CD14-positive monocyte (primary cell): Measurements from ENCODE around the gene MRPL21. TPM values are rescaled to one million over a fixed set of nuclear protein-coding genes. Genes with fewer than 3 reads are reported as not detected.

Source experiments
- DNase-seq, 3 donors: peaks; one replicate each; pipeline ENCODE4 v3.0.0-alpha.2; 2011 to 2022
- H2AFZ ChIP-seq: 2 replicates; pipeline ENCODE4 v1.6.0; 2012; ENCODE audit warnings: mild to moderate bottlenecking, low read depth, low read length, inconsistent platforms; ENCODE audit not compliant: insufficient read depth, poor library complexity, severe bottlenecking
- H3K27ac ChIP-seq, 2 donors: 1 replicate in 1 of 2; 2 replicates in 1 of 2; pipeline ENCODE4 v1.5.1; 2012 to 2013; ENCODE audit warnings: low read length in 2 of 2, control low read depth in 1 of 2, inconsistent platforms in 1 of 2, low read depth in 1 of 2, mild to moderate bottlenecking in 1 of 2
- H3K27me3 ChIP-seq, 2 donors: one replicate each; pipeline versions ENCODE4 v1.6.0 to v1.6.1; 2011 to 2013; ENCODE audit warnings: low read length in 2 of 2; ENCODE audit not compliant: control insufficient read depth in 2 of 2, insufficient read depth in 2 of 2
- H3K36me3 ChIP-seq, 2 donors: replicated peaks in 1 of 2; 1 replicate in 1 of 2; 2 replicates in 1 of 2; pipeline versions ENCODE4 v1.5.1 to v1.6.1; 2012 to 2013; ENCODE audit warnings: low read length in 2 of 2, control low read depth in 1 of 2, inconsistent platforms in 1 of 2, mild to moderate bottlenecking in 1 of 2; ENCODE audit not compliant: insufficient read depth in 2 of 2, control insufficient read depth in 1 of 2
- H3K4me1 ChIP-seq, 2 donors: 1 replicate in 1 of 2; 2 replicates in 1 of 2; pipeline versions ENCODE4 v1.5.1 to v1.6.1; 2012 to 2013; ENCODE audit warnings: low read length in 2 of 2, control low read depth in 1 of 2, inconsistent platforms in 1 of 2, mild to moderate bottlenecking in 1 of 2, moderate library complexity in 1 of 2; ENCODE audit not compliant: insufficient read depth in 2 of 2, control insufficient read depth in 1 of 2
- H3K4me2 ChIP-seq: replicated peaks from 2 replicates; pipeline ENCODE3; 2012; ENCODE audit warnings: low read length, moderate library complexity, mild to moderate bottlenecking; ENCODE audit not compliant: poor library complexity, severe bottlenecking; ENCODE audit errors: extremely low read depth
- H3K4me3 ChIP-seq, 3 experiments: fragments of 200-600 bp in 1 of 3; sonication (generic) in 1 of 3; replicated peaks in 1 of 3; 1 replicate in 2 of 3; 2 replicates in 1 of 3; pipeline ENCODE4 v1.5.1; 2011 to 2013; ENCODE audit warnings: low read length in 3 of 3, mild to moderate bottlenecking in 3 of 3, control low read depth in 2 of 3, low read depth in 2 of 3, inconsistent platforms in 1 of 3, moderate library complexity in 1 of 3
- H3K79me2 ChIP-seq: 2 replicates; pipeline ENCODE4 v1.6.0; 2012; ENCODE audit warnings: mild to moderate bottlenecking, control low read depth, inconsistent platforms, low read length, moderate library complexity; ENCODE audit not compliant: insufficient read depth
- H3K9ac ChIP-seq: 2 replicates; pipeline ENCODE4 v1.6.0; 2017; ENCODE audit warnings: low read length, mild to moderate bottlenecking; ENCODE audit not compliant: insufficient read depth, poor library complexity, severe bottlenecking
- H3K9me3 ChIP-seq, 2 donors: replicated peaks in 1 of 2; 1 replicate in 1 of 2; 2 replicates in 1 of 2; pipeline versions ENCODE4 v1.5.1 to v1.6.1; 2012 to 2013; ENCODE audit warnings: low read length in 2 of 2, control low read depth in 1 of 2; ENCODE audit not compliant: control insufficient read depth in 1 of 2, insufficient read depth in 1 of 2
- H4K20me1 ChIP-seq: 2 replicates; pipeline ENCODE4 v1.6.0; 2012; ENCODE audit warnings: mild to moderate bottlenecking, low read length, control low read depth, moderate library complexity; ENCODE audit not compliant: insufficient read depth
- H3K27ac Mint-ChIP-seq, 7 donors: one replicate each; pipeline ENCODE4 v1.8.0; 2020; ENCODE audit warnings: mild to moderate bottlenecking in 7 of 7, mixed read lengths in 7 of 7, moderate library complexity in 6 of 7, inconsistent platforms in 2 of 7
- H3K27me3 Mint-ChIP-seq, 3 donors: one replicate each; pipeline ENCODE4 v1.8.0; 2021 to 2022; ENCODE audit warnings: low read depth in 3 of 3, mild to moderate bottlenecking in 3 of 3, mixed read lengths in 3 of 3, moderate library complexity in 3 of 3, inconsistent platforms in 1 of 3
- H3K36me3 Mint-ChIP-seq, 2 donors: one replicate each; pipeline ENCODE4 v1.8.0; 2020; ENCODE audit warnings: mixed read lengths in 2 of 2, inconsistent platforms in 1 of 2, mild to moderate bottlenecking in 1 of 2
- H3K4me1 Mint-ChIP-seq: one replicate; pipeline ENCODE4 v1.8.0; 2020; ENCODE audit warnings: mild to moderate bottlenecking, mixed read lengths
- H3K4me3 Mint-ChIP-seq, 2 donors: one replicate each; pipeline ENCODE4 v1.8.0; 2020; ENCODE audit warnings: mild to moderate bottlenecking in 2 of 2, mixed read lengths in 2 of 2, moderate library complexity in 1 of 2
- H3K9me3 Mint-ChIP-seq, 7 donors: one replicate each; pipeline ENCODE4 v1.8.0; 2020 to 2022; ENCODE audit warnings: mixed read lengths in 7 of 7, mild to moderate bottlenecking in 6 of 7, moderate library complexity in 6 of 7, inconsistent platforms in 2 of 7
- WGBS: methylation state at CpG from one replicate; pipeline ENCODE4 v1.1.5; 2013; ENCODE audit warnings: missing lambda C conversion rate; ENCODE audit not compliant: insufficient coverage; 5-methylcytosine and 5-hydroxymethylcytosine counted together
- intact Hi-C, 2 donors: fragments of 100-400 bp; cut with micrococcal nuclease; formaldehyde crosslinking; loops; one replicate each; pipeline versions ENCODE4 v1.15.0 to v1.15.1; 2023
- polyA plus RNA-seq, 3 donors: library from polyadenylated mRNA; depleted of rRNA in 1 of 3; unstranded in 2 of 3; stranded (reverse) in 1 of 3; fragments of 300-500 nt in 2 of 3; fragments of >200 nt in 1 of 3; fragmentation: Illumina TruSeq in 2 of 3; gene quantifications; 1 replicate in 2 of 3; 2 replicates in 1 of 3; pipeline ENCODE4 v1.2.3, GENCODE V29; 2012 to 2021
- TF ChIP-seq, protein P1 (sequence below): fragments of 200-600 bp; IDR thresholded peaks from one replicate; pipeline ENCODE4 v1.8.0; 2022; ENCODE audit warnings: antibody characterized with exemption, mild to moderate bottlenecking

Gene MRPL21
- polyA plus RNA-seq, 3 donors: 38.8 to 138 (median 104) TPM

GRCh38 chr11:68932358-68932757, 28.7 kb upstream of the MRPL21 start:
- H2AFZ ChIP-seq: no peak overlapping the region
- DNase-seq: no peak
- peaks cover 64 to 88% of the 10 kb centered on the region in 2 donors for H3K36me3 ChIP-seq
- H3K36me3 Mint-ChIP-seq: peaks cover 67 to 85% of the 10 kb centered on the region in 2 donors
- no peak overlapping the region for H3K27ac Mint-ChIP-seq
- H3K9ac ChIP-seq: no peak overlapping the region
- peaks cover 18 to 23% of the 10 kb centered on the region in 2 donors for H3K4me1 ChIP-seq
- peaks cover 30% of the 10 kb centered on the region for H3K4me1 Mint-ChIP-seq
- no peaks in the 10 kb centered on the region for H3K9me3 ChIP-seq
- H3K4me3 ChIP-seq: no peak overlapping the region
- 95% methylated on average over 2 of the region's 7 CpGs for WGBS
- TF ChIP-seq, protein P1, sequence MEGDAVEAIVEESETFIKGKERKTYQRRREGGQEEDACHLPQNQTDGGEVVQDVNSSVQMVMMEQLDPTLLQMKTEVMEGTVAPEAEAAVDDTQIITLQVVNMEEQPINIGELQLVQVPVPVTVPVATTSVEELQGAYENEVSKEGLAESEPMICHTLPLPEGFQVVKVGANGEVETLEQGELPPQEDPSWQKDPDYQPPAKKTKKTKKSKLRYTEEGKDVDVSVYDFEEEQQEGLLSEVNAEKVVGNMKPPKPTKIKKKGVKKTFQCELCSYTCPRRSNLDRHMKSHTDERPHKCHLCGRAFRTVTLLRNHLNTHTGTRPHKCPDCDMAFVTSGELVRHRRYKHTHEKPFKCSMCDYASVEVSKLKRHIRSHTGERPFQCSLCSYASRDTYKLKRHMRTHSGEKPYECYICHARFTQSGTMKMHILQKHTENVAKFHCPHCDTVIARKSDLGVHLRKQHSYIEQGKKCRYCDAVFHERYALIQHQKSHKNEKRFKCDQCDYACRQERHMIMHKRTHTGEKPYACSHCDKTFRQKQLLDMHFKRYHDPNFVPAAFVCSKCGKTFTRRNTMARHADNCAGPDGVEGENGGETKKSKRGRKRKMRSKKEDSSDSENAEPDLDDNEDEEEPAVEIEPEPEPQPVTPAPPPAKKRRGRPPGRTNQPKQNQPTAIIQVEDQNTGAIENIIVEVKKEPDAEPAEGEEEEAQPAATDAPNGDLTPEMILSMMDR: no peak
- no peak overlapping the region for H3K27ac ChIP-seq
- H3K4me3 Mint-ChIP-seq: no peak overlapping the region
- no peaks in the 10 kb centered on the region for H3K27me3 ChIP-seq
- intact Hi-C loops: no loop called here
- H3K4me2 ChIP-seq: no peak overlapping the region
- no peaks in the 10 kb centered on the region for H3K79me2 ChIP-seq
- no peaks in the 10 kb centered on the region for H3K27me3 Mint-ChIP-seq
- no peaks in the 10 kb centered on the region for H3K9me3 Mint-ChIP-seq
- peaks cover 4% of the 10 kb centered on the region for H4K20me1 ChIP-seq

GRCh38 chr11:68931911-68932310, 28.3 kb upstream of the MRPL21 start:
- no peak overlapping the region for H2AFZ ChIP-seq
- no peak overlapping the region for H3K4me2 ChIP-seq
- Mint-ChIP-seq H3K9me3 (peaks cover 0 to 3% (median 0%) of the 10 kb centered on the region in 7 donors), H3K27me3 (no peaks in the 10 kb centered on the region), H3K27ac (peak overlapping the region in 1 of 7 donors; percentile 80), H3K4me1 (peaks cover 34% of the 10 kb centered on the region), H3K36me3 (peaks cover 66 to 85% of the 10 kb centered on the region in 2 donors), H3K4me3 (no peak overlapping the region)
- peaks cover 60 to 84% of the 10 kb centered on the region in 2 donors for H3K36me3 ChIP-seq
- H3K9ac ChIP-seq: no peak overlapping the region
- 97% methylated on average over 14 of the region's 17 CpGs for WGBS
- no peak overlapping the region for H3K27ac ChIP-seq
- TF ChIP-seq, protein P1: no peak
- DNase-seq: no peak
- no peaks in the 10 kb centered on the region for H3K9me3 ChIP-seq
- H3K27me3 ChIP-seq: no peaks in the 10 kb centered on the region
- H3K4me3 ChIP-seq: no peak overlapping the region
- H3K4me1 ChIP-seq: peaks cover 22 to 28% of the 10 kb centered on the region in 2 donors
- H4K20me1 ChIP-seq: peaks cover 4% of the 10 kb centered on the region
- intact Hi-C loops: no loop called here
- no peaks in the 10 kb centered on the region for H3K79me2 ChIP-seq
